ENCODE data around the gene AMPH.

AMPH gene

DNA sequence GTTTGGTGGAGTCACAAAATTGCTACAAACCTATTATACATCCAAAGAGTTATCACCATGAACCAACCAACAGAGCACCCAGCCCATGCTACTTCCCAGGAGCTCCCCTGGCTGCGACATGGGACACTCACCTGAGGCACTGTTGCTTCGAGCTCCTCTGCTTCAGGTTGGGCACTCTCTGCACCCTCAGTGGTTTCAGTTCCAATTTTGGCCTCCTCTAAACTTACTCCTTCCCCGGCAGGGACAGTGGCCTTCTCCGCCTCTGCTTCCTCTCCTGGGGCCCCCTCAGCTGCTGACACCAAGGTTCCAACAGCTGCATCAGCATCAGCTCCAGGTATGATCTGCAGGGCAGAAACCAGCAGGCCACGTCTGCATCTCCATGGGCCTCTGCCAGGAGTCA lies 237.3 kb downstream of the AMPH start:
- TF ChIP-seq POLR2AphosphoS5 (IDR thresholded peaks at IDR 0.05; ENCODE audit: low read depth, low read length) (no peak), FOXP2 (optimal IDR thresholded peaks at IDR 0.05; ENCODE audit: borderline replicate concordance, extremely low read depth, extremely low read length, insufficient read depth) (no peak), TAF1 (IDR thresholded peaks at IDR 0.05; ENCODE audit: borderline replicate concordance, insufficient read depth, low read length) (no peak), SIN3A (IDR thresholded peaks at IDR 0.05; ENCODE audit: borderline replicate concordance, insufficient read depth, low read length) (no peak), REST (IDR thresholded peaks at IDR 0.05; ENCODE audit: insufficient read depth in 1 of 2, low read depth in 2 of 2, low read length in 2 of 2) (no peak)

DNA sequence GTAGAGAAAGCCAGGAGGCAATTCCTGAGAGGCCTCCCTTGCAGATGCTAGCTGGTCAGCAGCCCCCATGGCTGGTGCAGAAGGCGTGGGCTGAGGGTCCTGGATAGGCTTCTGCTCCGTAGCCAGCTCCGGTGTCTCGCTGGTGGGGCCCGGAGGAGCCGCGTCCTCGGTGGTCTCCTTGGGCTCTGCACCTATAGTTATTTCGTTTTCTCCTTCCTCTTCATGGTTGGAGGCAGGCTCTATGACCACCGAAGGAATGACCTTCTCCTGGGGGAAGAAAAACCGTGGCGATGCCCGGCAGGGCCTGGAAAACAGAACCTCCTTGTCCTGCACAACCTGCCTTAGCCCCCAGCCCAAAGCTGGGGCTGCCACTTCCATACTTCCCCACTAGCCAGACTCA lies 239.4 kb downstream of the AMPH start:
- no peak for TF ChIP-seq SIN3A (IDR thresholded peaks at IDR 0.05; ENCODE audit: borderline replicate concordance, insufficient read depth, low read length)
- TF ChIP-seq POLR2AphosphoS5 (IDR thresholded peaks at IDR 0.05; ENCODE audit: low read depth, low read length) = no peak
- TF ChIP-seq TAF1 (IDR thresholded peaks at IDR 0.05; ENCODE audit: borderline replicate concordance, insufficient read depth, low read length) = no peak
- TF ChIP-seq FOXP2 (optimal IDR thresholded peaks at IDR 0.05; ENCODE audit: borderline replicate concordance, extremely low read depth, extremely low read length, insufficient read depth) = no peak
- TF ChIP-seq REST (IDR thresholded peaks at IDR 0.05; ENCODE audit: insufficient read depth in 1 of 2, low read depth in 2 of 2, low read length in 2 of 2) = no peak

DNA sequence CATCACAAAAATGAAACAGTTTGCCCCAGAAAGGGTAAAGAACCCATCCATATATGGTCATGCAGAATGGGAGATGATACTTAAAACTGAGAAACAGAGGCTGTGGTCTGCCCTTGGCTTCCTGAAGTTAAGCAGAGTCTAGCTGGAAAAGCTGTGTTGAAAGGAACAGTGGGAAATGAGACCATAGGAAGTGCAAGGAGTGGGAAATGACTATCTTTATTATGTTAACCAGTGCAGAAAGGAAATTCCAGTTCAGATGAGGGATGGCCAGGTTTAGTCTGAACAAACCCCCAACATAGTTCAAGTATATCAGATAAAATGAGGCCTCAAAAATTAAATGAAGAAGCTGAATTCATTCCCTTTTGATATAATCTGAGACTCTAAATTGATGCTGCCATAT lies 245.5 kb downstream of the AMPH start:
- TF ChIP-seq TAF1 (IDR thresholded peaks at IDR 0.05; ENCODE audit: borderline replicate concordance, insufficient read depth, low read length) (no peak), FOXP2 (optimal IDR thresholded peaks at IDR 0.05; ENCODE audit: borderline replicate concordance, extremely low read depth, extremely low read length, insufficient read depth) (no peak), SIN3A (IDR thresholded peaks at IDR 0.05; ENCODE audit: borderline replicate concordance, insufficient read depth, low read length) (no peak), POLR2AphosphoS5 (IDR thresholded peaks at IDR 0.05; ENCODE audit: low read depth, low read length) (no peak), REST (IDR thresholded peaks at IDR 0.05; ENCODE audit: insufficient read depth in 1 of 2, low read depth in 2 of 2, low read length in 2 of 2) (no peak)

DNA sequence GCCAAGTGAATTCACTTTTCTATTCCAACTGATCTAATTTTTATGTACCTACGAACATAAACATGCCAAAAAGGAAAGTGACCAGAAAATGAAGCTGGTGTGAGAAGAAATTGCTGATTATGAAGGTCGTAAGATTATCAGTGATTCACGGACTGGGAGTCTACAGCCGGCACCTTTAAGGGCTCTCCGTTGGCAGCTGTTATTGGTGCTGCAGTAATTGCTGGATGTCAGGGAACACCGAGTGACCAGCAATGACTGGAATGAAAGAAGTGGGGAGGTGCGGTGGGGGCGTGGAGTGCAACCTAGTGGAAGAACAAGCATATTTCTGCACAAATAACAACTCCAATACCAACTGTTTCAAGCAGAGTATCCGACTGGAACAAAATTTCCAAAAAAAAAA lies 247.9 kb downstream of the AMPH start:
- no peak for TF ChIP-seq REST (IDR thresholded peaks at IDR 0.05; ENCODE audit: insufficient read depth in 1 of 2, low read depth in 2 of 2, low read length in 2 of 2)
- no peak for TF ChIP-seq TAF1 (IDR thresholded peaks at IDR 0.05; ENCODE audit: borderline replicate concordance, insufficient read depth, low read length)
- no peak for TF ChIP-seq FOXP2 (optimal IDR thresholded peaks at IDR 0.05; ENCODE audit: borderline replicate concordance, extremely low read depth, extremely low read length, insufficient read depth)
- no peak for TF ChIP-seq SIN3A (IDR thresholded peaks at IDR 0.05; ENCODE audit: borderline replicate concordance, insufficient read depth, low read length)
- TF ChIP-seq POLR2AphosphoS5 (IDR thresholded peaks at IDR 0.05; ENCODE audit: low read depth, low read length) = no peak

DNA sequence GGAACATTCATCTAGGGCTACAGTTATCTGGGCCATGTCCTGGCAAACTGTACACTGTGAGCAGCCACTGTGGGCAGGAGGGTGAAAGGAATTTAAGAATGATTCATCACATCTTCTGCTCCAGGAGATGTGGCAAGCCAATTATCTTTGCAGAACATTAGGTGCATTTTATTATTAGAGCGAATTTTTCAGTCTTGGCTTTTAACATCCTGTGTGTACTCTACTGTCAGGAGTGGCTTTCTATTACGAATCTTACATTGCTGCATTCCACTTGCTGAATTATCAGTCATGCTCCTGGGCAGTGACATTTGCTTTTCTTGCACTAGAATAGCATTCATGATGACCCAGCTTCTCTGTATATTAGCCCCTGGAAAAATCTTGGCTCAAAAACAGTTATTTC lies 248.5 kb downstream of the AMPH start:
- TF ChIP-seq FOXP2 (optimal IDR thresholded peaks at IDR 0.05; ENCODE audit: borderline replicate concordance, extremely low read depth, extremely low read length, insufficient read depth) (no peak), TAF1 (IDR thresholded peaks at IDR 0.05; ENCODE audit: borderline replicate concordance, insufficient read depth, low read length) (no peak), POLR2AphosphoS5 (IDR thresholded peaks at IDR 0.05; ENCODE audit: low read depth, low read length) (no peak), SIN3A (IDR thresholded peaks at IDR 0.05; ENCODE audit: borderline replicate concordance, insufficient read depth, low read length) (no peak), REST (IDR thresholded peaks at IDR 0.05; ENCODE audit: insufficient read depth in 1 of 2, low read depth in 2 of 2, low read length in 2 of 2) (no peak)

Data from PFSK-1 (cell line).